Activated CD4-positive, alpha-beta T cell treated with anti-CD3 and anti-CD28 coated beads, Interleukin-10, Interleukin-2, amounts not matched to agents 100 ng/mL and 50 ng/mL, durations not matched to agents 16 hours and 8 hours (primary cell): ENCODE data around the gene SIGLEC14.

ENCODE experiments used
- DNase-seq: peaks from one replicate; pipeline ENCODE4 v3.0.0-alpha.2; 2020

The SIGLEC14 gene

DNA sequence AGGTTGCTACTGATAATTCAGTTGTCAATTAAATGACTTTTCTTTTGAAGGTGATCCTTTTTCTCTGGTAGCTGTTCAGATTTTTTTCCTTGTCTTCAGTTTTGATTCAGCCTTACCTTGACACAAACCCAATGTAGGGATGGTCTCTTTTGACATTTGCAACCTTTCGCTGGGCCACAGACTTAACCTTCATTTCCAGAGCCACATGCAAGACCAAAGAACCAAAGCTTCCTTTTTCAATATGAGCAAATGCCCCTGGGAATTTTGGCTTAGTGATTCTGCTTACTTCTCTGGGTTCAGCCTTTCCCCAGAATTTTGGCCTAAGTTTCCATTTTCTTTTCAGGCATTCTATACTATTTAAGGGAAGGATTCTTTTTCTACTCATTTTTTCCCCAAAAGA lies 36.0 kb downstream of the SIGLEC14 start:
- DNase-seq = no peak

DNA sequence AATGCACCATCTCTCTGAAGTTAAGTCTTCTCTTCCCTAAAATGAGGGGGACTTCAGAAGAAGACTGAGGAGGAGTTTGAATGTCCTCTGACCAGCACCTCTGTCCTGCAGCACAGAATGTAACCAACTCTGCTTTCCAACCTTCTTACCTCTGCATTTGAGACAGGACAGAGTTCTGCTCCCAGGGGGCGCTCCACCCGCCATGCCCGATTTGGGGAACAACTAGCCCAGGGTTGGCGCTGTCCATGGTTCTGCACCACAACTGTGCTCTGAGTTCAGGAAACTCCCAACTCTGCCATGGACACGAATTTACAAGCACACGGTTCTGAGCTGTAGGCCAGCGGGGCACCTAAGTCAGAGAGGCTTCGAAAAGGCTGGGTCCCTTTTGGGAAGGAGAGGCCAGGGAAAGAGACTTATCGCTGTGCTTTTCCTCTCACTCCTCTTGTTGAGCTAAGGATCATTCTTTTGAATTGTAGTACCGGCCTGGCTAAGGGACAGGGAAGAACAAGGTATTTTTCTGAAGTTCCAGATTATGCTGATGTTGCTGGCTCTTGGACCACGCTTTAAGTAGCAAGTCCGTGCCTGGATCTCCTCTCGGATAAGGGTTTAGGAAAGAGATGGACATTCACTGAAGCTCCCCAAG lies 38.6 kb downstream of the SIGLEC14 start:
- peak; percentile 63 for DNase-seq

DNA sequence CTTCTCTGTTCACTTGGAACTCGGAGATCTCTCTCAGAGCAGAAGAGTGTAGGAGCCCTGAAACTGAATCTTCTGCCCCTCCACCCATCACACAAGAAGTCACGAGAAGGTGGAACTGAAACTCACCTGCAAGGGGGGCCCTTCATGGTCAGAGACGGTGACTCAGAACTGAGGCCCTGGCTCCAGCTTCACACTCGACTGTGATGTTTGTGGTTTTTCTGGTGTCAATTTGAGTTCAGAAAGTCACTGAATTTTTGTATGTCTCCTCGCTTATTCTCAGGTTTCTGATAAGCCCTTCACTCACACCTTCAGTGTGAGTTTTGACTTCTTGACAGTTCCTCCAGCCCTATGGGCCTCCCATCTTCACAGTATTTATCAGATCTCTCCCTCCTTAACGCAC lies 39.5 kb downstream of the SIGLEC14 start:
- DNase-seq = peak; percentile 65

DNA sequence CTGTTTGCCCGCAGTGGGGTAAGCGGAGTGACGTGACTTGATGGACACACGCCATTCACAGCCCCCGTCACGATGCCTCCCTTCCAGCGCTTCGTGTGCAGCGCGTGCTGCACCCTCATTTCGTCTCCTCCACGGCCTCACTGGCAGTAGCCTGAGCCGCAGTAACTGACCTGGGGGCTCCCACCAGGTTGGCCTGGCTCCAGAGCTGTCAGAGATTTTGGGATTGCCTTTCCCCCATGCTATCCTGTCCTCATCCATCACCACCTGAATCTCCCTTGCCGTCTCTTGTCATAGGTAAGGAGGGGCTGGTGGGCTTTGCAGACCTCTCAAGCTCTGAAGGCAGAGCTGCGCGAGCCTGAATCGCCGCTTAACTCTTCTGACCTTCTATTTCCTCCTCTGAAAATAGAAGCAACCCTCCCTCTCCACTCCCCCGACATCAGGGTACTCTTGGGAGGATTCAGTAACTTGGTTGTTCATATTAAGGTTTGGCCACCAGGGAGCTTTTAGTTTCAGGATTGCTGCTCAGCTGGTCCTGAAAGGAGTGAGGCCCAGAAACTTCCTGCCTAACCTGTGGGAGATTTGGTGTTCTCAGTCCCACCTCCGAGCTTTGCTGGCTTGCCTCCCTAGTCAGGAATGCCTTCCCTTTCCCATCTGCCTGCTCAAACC lies 44.3 kb downstream of the SIGLEC14 start:
- no peak for DNase-seq

DNA sequence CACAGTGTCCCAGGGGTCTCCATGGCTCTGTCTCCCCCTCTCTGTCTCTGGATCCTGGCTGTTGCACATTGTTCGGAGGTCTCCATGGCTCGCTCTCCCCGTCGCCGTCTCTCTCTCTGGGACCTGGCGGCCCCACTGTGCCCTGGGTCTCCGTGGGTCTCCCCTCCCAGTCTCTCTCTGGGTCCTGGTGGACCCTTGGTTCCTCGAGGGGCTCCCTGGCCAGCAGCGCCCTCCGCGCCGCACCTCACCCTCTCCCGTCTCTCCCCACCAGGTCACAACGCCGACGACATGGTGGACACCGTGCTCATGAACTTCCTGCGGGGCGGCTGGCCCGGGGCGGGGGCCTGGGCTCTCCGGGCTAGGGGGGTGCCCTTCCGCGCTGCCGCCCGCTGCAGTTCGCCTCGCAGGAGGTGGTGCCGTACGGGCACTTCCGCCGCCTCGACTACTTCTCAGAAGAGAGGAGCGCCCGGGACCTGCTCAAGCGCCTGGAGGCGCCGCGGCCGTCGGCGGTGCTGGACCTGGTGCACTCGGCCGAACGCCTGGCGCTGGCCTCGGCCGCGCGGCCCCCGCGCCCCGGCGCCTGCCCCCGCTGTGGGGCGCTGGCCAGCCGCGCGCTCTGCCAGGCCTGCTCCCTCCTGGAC lies 45.6 kb downstream of the SIGLEC14 start:
- no peak for DNase-seq

DNA sequence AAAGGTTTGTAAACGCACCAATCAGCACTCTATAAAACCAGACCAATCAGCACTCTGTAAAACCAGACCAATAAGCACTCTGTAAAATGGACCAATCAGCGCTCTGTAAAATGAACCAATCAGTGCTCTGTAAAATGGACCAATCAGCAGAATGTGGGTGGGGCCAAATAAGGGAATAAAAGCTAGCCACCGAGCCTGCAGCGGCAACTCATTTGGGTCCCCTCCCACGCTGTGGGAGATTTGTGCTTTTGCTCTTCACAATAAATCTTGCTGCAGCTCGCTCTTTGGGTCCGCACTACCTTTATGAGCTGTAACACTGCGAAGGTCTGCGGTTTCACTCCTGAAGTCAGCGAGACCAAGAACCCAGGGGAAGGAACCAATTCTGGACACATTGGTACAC lies 47.5 kb downstream of the SIGLEC14 start:
- no peak for DNase-seq

DNA sequence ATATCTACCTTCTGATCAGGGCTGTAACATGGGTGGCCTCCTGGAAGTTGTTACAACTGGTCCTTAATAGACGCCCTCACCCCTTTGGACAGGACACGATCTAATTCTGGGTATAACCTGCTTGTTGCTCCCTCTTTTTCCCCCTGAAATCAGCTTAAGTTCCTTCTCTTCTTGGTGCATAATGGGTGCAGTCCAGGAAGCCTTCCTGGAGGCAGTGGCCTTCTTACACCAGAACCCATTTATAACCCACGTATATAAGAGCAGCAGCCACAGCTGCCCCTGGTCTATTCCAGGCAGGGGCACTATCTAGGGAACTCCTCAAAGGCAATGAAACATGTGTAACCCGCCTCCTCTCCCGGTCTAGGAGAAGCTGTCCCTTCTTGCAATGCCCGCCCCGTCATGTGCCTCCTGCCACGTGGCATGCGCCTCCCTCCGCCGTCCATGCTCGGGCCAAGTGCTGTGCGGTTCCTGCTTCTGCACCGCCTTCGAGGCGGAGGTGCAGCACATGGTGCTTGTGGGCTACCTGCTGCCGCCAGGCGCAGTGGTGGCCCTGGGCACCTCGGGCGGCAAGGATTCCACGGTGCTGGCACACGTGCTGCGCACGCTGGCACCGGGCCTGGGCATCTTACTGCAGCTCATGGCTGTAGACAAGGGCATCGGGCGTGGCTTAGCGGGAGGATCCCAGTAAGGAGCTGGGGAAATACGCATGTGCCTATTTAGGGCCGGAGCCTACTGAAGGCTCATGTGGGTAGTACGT lies 48.3 kb downstream of the SIGLEC14 start:
- DNase-seq = no peak

DNA sequence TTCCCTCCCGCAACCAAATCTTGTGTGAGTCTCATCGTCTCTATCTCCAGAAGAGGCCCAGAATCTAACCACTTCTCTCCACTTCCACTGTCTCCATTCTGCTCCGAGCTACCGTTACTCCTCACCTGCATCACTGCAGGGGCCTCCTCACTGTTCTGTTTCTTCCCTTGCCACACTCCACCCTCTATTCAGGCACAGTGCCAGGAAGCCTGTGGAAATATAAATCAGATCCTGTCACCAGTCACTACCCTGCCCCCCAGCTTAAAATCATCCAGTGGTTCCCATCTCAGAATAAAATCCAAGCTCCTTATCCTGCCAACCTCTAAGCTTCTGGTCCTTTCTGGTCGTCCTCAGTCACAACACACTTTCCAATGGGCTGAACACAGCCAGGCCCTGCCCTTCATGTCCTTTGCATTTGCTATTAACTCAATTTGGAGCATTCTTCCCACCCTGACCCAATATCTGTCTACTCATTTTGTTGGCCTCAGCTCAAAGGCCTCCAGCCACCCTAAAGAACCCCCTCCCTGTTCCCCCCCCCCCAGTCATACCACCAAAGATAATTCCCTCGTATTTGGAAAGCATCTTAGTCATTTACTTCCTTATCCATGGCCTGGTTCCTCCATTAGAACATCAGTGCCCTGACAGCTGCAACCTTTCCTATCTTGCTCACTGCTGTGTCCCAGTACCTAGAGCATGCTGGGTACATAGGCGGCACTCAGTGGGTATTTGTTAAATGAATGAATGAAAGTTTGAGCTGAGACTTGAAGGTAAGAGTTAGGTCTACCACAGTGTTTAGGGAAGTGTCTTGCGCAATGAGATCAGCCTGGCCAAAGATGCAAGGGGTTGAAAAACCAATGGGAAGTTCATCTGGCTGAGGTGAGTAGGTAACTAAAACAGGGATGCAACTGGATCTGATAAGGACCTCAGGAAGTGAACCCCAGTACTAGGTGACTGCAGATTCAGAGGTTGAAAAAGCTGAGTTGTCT lies 51.1 kb downstream of the SIGLEC14 start:
- DNase-seq = no peak

DNA sequence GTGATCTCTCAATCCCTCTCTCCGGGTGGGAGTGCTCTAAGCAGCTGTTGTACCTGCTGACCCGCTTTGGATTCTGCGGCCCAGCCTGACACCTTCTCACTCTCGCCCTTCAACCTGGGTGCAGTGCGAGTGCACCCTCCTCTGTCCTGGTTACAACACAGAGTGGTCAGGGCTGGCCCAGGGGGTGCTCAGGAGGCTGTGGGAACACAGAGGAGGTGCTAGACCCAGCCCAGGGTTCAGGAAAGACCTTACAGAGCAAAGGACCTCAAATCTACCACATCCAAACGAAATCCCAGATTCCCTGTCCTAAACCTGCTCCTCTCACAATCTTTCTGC lies 51.9 kb downstream of the SIGLEC14 start:
- no peak for DNase-seq

DNA sequence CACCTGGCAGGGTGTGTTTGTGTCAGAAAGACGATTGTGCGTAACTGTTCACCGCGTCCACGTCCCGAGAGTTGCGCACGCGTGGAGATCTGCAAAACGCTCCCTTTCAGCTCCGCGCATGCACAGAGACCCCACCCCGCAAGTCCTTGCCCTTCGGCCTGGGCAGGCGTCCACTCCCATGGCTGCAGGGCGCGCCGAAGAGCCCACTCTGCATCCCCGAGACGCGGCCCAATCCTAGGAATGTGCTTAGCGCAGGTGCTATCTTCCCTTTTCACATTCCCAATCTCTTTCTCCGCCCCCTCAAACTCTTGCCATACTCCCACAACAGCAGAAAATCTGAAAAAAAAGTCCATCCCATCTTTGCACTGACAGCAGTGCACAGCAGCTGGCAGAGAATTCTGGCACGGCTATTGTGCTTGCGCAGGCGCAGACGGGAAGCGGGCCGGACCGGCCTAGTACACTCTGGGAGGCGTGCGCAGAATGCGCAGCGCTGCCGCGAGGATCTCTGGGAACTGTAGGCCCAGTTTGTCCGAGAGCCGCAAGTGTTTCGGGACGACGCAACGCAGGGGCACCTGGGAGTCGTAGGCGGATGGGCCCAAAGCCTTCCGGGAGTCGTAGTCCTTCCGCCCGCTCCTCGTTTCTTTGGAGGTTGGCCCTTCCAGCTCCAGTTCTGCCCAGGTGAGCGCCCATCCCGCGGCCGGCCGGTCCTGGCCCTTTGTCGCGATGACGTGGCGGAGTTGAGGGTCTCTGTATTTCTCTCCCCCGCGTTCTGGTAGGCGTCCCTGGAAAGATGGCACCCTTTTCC lies 52.5 kb downstream of the SIGLEC14 start:
- peak; percentile 99 for DNase-seq

DNA sequence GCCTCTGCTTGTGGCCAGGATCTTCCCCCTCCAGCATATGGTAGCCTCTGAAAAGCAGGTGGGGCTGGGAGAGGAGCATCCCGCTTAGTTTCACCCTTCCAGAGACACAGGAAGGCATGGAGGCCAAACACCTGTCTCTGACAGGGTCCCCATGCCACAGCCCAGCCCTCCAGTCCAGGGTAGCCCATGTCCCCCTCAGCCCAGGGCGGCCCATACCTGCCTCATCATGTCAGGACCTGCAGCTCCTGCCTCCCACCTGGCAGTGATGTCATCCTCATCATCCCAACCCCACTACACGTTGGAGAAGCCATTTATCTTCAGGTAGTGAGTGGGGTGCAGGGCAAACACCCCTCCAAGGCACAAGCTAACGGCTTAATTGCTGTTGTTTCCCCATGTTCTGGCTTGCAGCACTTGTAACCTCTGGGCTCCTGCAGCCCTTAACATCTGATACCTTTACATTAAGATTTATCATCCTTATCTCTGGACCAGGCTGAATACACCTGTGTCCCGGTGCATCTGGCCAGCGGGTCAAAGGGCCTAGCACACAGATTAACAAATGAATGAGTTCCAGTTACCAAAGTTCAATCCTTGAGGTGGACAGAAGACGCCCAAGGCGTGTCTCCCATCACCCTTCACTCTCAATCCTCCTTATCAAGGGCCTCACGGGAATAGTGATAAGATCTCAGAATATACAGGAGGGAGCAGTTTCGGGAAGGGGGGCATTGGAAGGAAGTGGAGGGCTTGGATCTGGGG lies 53.3 kb downstream of the SIGLEC14 start:
- no peak for DNase-seq
